HepG2 (cell line): ENCODE data around the gene DRC7. TPM values are rescaled to one million over a fixed set of nuclear protein-coding genes. Genes with fewer than 3 reads are reported as not detected.

ENCODE experiments used
- CENPT ChIP-seq: sonication (generic); formaldehyde crosslinking; IDR thresholded peaks from 2 replicates; pipeline ENCODE4 v1.8.0; 2022; ENCODE audit warnings: low read depth, mild to moderate bottlenecking, moderate library complexity, missing genetic modification reagents
- DPF2 ChIP-seq: sonication (generic); formaldehyde crosslinking; IDR thresholded peaks from 2 replicates; pipeline ENCODE4 v1.4.0; 2020; ENCODE audit warnings: mild to moderate bottlenecking, low read depth, missing genetic modification reagents, borderline replicate concordance
- PHF20 ChIP-seq: sonication (generic); formaldehyde crosslinking; IDR thresholded peaks from 2 replicates; pipeline ENCODE4 v1.5.0; 2020; ENCODE audit warnings: mild to moderate bottlenecking, missing genetic modification reagents
- PRDM15 ChIP-seq: sonication (generic); formaldehyde crosslinking; IDR thresholded peaks from 2 replicates; pipeline ENCODE4 v1.4.0; 2020; ENCODE audit warnings: missing genetic modification reagents
- SNAPC4 ChIP-seq: sonication (generic); formaldehyde crosslinking; IDR thresholded peaks from 2 replicates; pipeline ENCODE4 v1.4.0; 2020; ENCODE audit warnings: mild to moderate bottlenecking, missing genetic modification reagents
- YY1 ChIP-seq: IDR thresholded peaks from 2 replicates; pipeline ENCODE4 v1.6.1; 2011; ENCODE audit warnings: low read length, low read depth, moderate library complexity, mild to moderate bottlenecking; ENCODE audit not compliant: insufficient read depth, insufficient replicate concordance
- ZNF20 ChIP-seq: sonication (generic); formaldehyde crosslinking; IDR thresholded peaks from 2 replicates; pipeline ENCODE4 v1.4.0; 2020; ENCODE audit warnings: mild to moderate bottlenecking, moderate library complexity, missing genetic modification reagents
- polyA plus RNA-seq, 8 experiments: library from polyadenylated mRNA; depleted of rRNA in 3 of 8; stranded (reverse) in 7 of 8; unstranded in 1 of 8; fragments of >200 nt; fragmentation: Illumina TruSeq in 4 of 8; extraction: Trizol in 4 of 8; gene quantifications; 2 replicates each; pipeline versions ENCODE4 v1.2.1 to v1.2.3, GENCODE V29; 2011 to 2016; ENCODE audit warnings: low read depth in 4 of 8, missing spikeins in 1 of 8, mixed read lengths in 1 of 8; ENCODE audit not compliant: insufficient read depth in 1 of 8
- total RNA-seq, 5 experiments: library from RNA; depleted of rRNA; stranded (reverse); fragments of >200 nt; fragmentation: Illumina TruSeq; extraction: Trizol; gene quantifications; 2 replicates each; pipeline ENCODE4 v1.2.3, GENCODE V29; 2016; ENCODE audit warnings: low read depth in 1 of 5
- TF ChIP-seq, protein P1 (sequence below): fragments of 450-650 bp; IDR thresholded peaks from 2 replicates; pipeline ENCODE4 v1.6.1; 2016

Gene DRC7
- total and polyA plus RNA-seq, 2 of the 13 experiments (the other 11 are each of a cell fraction or from before 2014, with no cell fraction given), result 2.7 to 3.4 TPM

DNA sequence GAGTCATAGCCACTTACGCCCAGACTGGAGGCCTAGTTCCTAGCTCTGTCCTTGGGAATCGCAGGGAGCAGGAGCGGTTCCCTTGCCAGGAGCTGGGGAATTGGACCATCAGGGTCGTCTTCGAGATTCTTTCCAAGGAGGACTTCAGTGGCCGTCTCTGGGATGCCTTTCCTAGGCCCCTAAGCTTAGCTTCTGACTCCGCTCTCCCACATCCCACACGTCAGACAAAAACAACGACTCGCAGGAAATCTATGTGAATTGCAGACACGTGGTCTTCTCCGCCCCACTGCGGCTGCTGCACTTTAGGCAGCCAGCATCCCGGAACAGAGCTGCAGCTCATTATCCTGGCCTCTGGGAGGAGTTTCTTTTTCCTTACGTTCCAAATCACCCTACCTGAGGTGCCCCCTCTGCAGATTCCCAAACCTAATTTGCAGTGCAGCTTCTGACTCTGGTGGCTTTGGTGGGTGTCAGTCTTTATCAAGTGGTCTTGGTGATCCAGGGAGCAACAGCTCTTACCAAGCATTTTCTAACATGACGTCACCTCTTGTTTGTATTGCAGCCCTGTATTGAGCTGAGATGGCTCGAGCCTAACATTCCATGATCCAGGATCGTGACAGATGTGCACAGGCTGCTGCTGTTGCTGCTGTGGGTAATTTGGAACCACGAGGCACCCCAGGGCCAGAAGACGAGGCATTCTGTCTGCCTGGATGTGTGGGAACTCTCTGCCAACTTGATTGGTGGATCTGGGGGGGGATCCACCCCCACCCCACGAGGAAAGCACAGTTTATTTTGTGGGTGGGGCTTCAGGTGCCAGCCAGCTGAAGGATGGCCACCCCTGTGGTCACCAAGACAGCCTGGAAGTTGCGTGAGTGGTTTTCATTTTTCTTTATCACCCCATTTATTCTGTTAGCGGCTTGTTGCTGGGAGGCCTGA is 42.1 kb downstream of the DRC7 start (continued):
- TF ChIP-seq DPF2 (CRISPR knock-in tag), result no peak
- TF ChIP-seq CENPT, result no peak
- TF ChIP-seq SNAPC4 (CRISPR knock-in tag), result no peak
- TF ChIP-seq, protein P1, sequence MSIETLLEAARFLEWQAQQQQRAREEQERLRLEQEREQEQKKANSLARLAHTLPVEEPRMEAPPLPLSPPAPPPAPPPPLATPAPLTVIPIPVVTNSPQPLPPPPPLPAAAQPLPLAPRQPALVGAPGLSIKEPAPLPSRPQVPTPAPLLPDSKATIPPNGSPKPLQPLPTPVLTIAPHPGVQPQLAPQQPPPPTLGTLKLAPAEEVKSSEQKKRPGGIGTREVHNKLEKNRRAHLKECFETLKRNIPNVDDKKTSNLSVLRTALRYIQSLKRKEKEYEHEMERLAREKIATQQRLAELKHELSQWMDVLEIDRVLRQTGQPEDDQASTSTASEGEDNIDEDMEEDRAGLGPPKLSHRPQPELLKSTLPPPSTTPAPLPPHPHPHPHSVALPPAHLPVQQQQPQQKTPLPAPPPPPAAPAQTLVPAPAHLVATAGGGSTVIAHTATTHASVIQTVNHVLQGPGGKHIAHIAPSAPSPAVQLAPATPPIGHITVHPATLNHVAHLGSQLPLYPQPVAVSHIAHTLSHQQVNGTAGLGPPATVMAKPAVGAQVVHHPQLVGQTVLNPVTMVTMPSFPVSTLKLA, result no peak
- TF ChIP-seq ZNF20, result no peak
- no peak for TF ChIP-seq PRDM15
- peak; percentile 31; the same call in 1 of the 2 replicates for TF ChIP-seq PHF20 (CRISPR knock-in tag)
- no peak for TF ChIP-seq YY1
